HepG2 (cell line): ENCODE data around the gene HCFC1R1. TPM values are rescaled to one million over a fixed set of nuclear protein-coding genes. Genes with fewer than 3 reads are reported as not detected.

Source experiments
- ATAC-seq: fragments of 200-7000 bp; cut with Tn5 transposase; 3 replicates; pipeline ENCODE4 v1.9.1; 2020; ENCODE audit warnings: mild to moderate bottlenecking, moderate library complexity
- BruUV-seq: library from RNA; stranded (reverse); fragments of 400-500 nt; replicated peaks from 2 replicates; lab custom pipeline; 2021; lab: Mats Ljungman, UMichigan
- CTCF ChIA-PET: fragments of 300-600 bp; formaldehyde crosslinking; extraction: SDS; loops from one replicate; lab custom pipeline; 2021; ENCODE audit warnings: low total read pairs, inconsistent platforms, low intra/inter-chr PET ratio; lab: Yijun Ruan, JAX
- POLR2A ChIA-PET: fragments of 350-600 bp; sonication (Branson Sonifier 250); formaldehyde crosslinking; loops from one replicate; lab custom pipeline; 2020; ENCODE audit warnings: antibody characterized with exemption, inconsistent platforms; lab: Yijun Ruan, JAX
- DNase-seq: peaks from one replicate; pipeline ENCODE4 v3.0.0-alpha.2; 2015; ENCODE audit warnings: low spot score
- FAIRE-seq: peaks from 3 replicates; lab custom pipeline; 2011; peaks lifted over from hg19 to GRCh38; lab: Jason Lieb, UNC
- H2AFZ ChIP-seq: one replicate; pipeline ENCODE4 v1.6.1; 2011; ENCODE audit warnings: low read length, inconsistent platforms
- H3K27ac ChIP-seq: fragments of 300-600 bp; 3 replicates; pipeline ENCODE4 v1.8.0; 2011; ENCODE audit warnings: mixed run types, mild to moderate bottlenecking, mixed read lengths, low read length, inconsistent platforms; ENCODE audit not compliant: insufficient read depth; ENCODE audit errors: extremely low read length
- H3K27me3 ChIP-seq, 2 experiments: fragments of 200-600 bp in 1 of 2; 2 replicates in 1 of 2; 3 replicates in 1 of 2; pipeline versions ENCODE4 v1.6.0 to v1.8.0; 2011; ENCODE audit warnings: low read length in 2 of 2, mild to moderate bottlenecking in 2 of 2, moderate library complexity in 2 of 2, inconsistent platforms in 1 of 2; ENCODE audit not compliant: insufficient read depth in 2 of 2, control insufficient read depth in 1 of 2
- H3K36me3 ChIP-seq, 2 experiments: fragments of 200-600 bp in 1 of 2; replicated peaks in 1 of 2; 2 replicates in 1 of 2; 3 replicates in 1 of 2; pipeline versions ENCODE4 v1.5.1 to v1.8.0; 2011; ENCODE audit warnings: low read length in 2 of 2, inconsistent platforms in 1 of 2; ENCODE audit not compliant: insufficient read depth in 2 of 2, control insufficient read depth in 1 of 2
- H3K4me1 ChIP-seq: 2 replicates; pipeline ENCODE4 v1.5.1; 2012; ENCODE audit warnings: low read length, inconsistent platforms; ENCODE audit not compliant: insufficient read depth
- H3K4me2 ChIP-seq: 2 replicates; pipeline ENCODE4 v1.6.0; 2011; ENCODE audit warnings: low read depth, low read length, inconsistent platforms
- H3K4me3 ChIP-seq, 3 experiments: fragments of 200-600 bp in 1 of 3; sonication (generic), shearing (Covaris generic) in 1 of 3; replicated peaks in 1 of 3; 2 replicates each; pipeline ENCODE4 v1.5.1; 2011 to 2016; ENCODE audit warnings: low read length in 3 of 3, inconsistent platforms in 2 of 3, low read depth in 2 of 3, mild to moderate bottlenecking in 2 of 3, control low read depth in 1 of 3, mixed read lengths in 1 of 3; ENCODE audit not compliant: insufficient read depth in 1 of 3
- H3K79me2 ChIP-seq: one replicate; pipeline ENCODE4 v1.6.1; 2011; ENCODE audit warnings: low read length, inconsistent platforms; ENCODE audit not compliant: insufficient read depth
- H3K9ac ChIP-seq: 2 replicates; pipeline ENCODE4 v1.6.0; 2011; ENCODE audit warnings: mild to moderate bottlenecking, low read depth, low read length, inconsistent platforms; ENCODE audit not compliant: insufficient read depth
- H3K9me3 ChIP-seq: 2 replicates; pipeline ENCODE4 v1.5.1; 2012; ENCODE audit warnings: mild to moderate bottlenecking, low read length
- H4K20me1 ChIP-seq: 2 replicates; pipeline ENCODE4 v1.6.0; 2011; ENCODE audit warnings: inconsistent platforms, mild to moderate bottlenecking, low read length, moderate library complexity; ENCODE audit not compliant: insufficient read depth
- AGO2 ChIP-seq: fragments of 200-400 bp; formaldehyde crosslinking; optimal IDR thresholded peaks from 2 replicates; pipeline ENCODE3; 2017; ENCODE audit warnings: mild to moderate bottlenecking, low read depth, low read length, moderate library complexity
- ATRX ChIP-seq: sonication (generic); formaldehyde crosslinking; IDR thresholded peaks from 2 replicates; pipeline ENCODE4 v1.4.0; 2020; ENCODE audit warnings: missing genetic modification reagents, borderline replicate concordance
- DZIP1 ChIP-seq: sonication (generic); formaldehyde crosslinking; IDR thresholded peaks from 2 replicates; pipeline ENCODE4 v1.5.0; 2020; ENCODE audit warnings: mild to moderate bottlenecking, missing genetic modification reagents
- KDM5A ChIP-seq: fragments of 200-600 bp; sonication (generic); IDR thresholded peaks from 2 replicates; pipeline ENCODE4 v1.7.0; 2018; ENCODE audit warnings: antibody characterized with exemption, mild to moderate bottlenecking, low read length, borderline replicate concordance
- KLF15 ChIP-seq: sonication (generic); formaldehyde crosslinking; IDR thresholded peaks from 2 replicates; pipeline ENCODE4 v1.8.1; 2023; ENCODE audit warnings: borderline replicate concordance, mild to moderate bottlenecking, inconsistent platforms, missing genetic modification reagents, mixed read lengths
- MAFK ChIP-seq, 2 experiments: IDR thresholded peaks in 1 of 2; conservative IDR thresholded peaks in 1 of 2; 2 replicates each; pipeline ENCODE4 v1.6.1; 2011; ENCODE audit warnings: improper control_type of control experiment in 2 of 2, low read length in 2 of 2
- NFRKB ChIP-seq: fragments of 450-650 bp; IDR thresholded peaks from 2 replicates; pipeline ENCODE4 v1.6.1; 2017
- PHF20 ChIP-seq: sonication (generic); formaldehyde crosslinking; IDR thresholded peaks from 2 replicates; pipeline ENCODE4 v1.5.0; 2020; ENCODE audit warnings: mild to moderate bottlenecking, missing genetic modification reagents
- RAD21 ChIP-seq: fragments of 450-650 bp; formaldehyde crosslinking; IDR thresholded peaks from 2 replicates; pipeline ENCODE4 v1.5.0; 2020; ENCODE audit warnings: mild to moderate bottlenecking
- RBFOX2 ChIP-seq: fragments of 200-400 bp; formaldehyde crosslinking; IDR thresholded peaks from 2 replicates; pipeline ENCODE4 v1.6.1; 2017; ENCODE audit warnings: low read depth, mild to moderate bottlenecking, low read length
- RFX3 ChIP-seq: IDR thresholded peaks from 2 replicates; pipeline ENCODE4 v1.6.1; 2016; ENCODE audit warnings: missing biosample characterization, missing genetic modification reagents
- SRSF4 ChIP-seq: fragments of 200-400 bp; formaldehyde crosslinking; IDR thresholded peaks from one replicate; pipeline ENCODE4 v1.6.1; 2018; ENCODE audit warnings: mild to moderate bottlenecking, low read depth, low read length, moderate library complexity; ENCODE audit not compliant: poor library complexity, severe bottlenecking
- ZNF12 ChIP-seq: sonication (generic); formaldehyde crosslinking; IDR thresholded peaks from 2 replicates; pipeline ENCODE4 v1.5.0; 2020; ENCODE audit warnings: missing genetic modification reagents
- ZNF460 ChIP-seq: sonication (generic); formaldehyde crosslinking; IDR thresholded peaks from 2 replicates; pipeline ENCODE4 v1.5.1; 2020; ENCODE audit warnings: missing genetic modification reagents, mild to moderate bottlenecking, borderline replicate concordance
- ZNF749 ChIP-seq: sonication (generic); formaldehyde crosslinking; IDR thresholded peaks from 2 replicates; pipeline ENCODE4 v1.8.0; 2022; ENCODE audit warnings: mild to moderate bottlenecking, missing genetic modification reagents, moderate library complexity, borderline replicate concordance
- WGBS: methylation state at CpG from one replicate; pipeline ENCODE4 v1.1.6; 2017; ENCODE audit warnings: low lambda C conversion rate; 5-methylcytosine and 5-hydroxymethylcytosine counted together
- in situ Hi-C: cut with HindIII; loops from 2 replicates; pipeline ENCODE4 v1.10.0; 2017; ENCODE audit warnings: low pct_unique_long_range_greater_than_20kb; ENCODE audit not compliant: extremely low pct_ligation_motif_present
- intact Hi-C: fragments of 100-400 bp; cut with micrococcal nuclease; formaldehyde crosslinking; loops from one replicate; pipeline ENCODE4 v1.10.0; 2022; ENCODE audit not compliant: unreplicated experiment
- polyA plus RNA-seq, 8 experiments: library from polyadenylated mRNA; depleted of rRNA in 3 of 8; stranded (reverse) in 7 of 8; unstranded in 1 of 8; fragments of >200 nt; fragmentation: Illumina TruSeq in 4 of 8; extraction: Trizol in 4 of 8; gene quantifications; 2 replicates each; pipeline versions ENCODE4 v1.2.1 to v1.2.3, GENCODE V29; 2011 to 2016; ENCODE audit warnings: low read depth in 4 of 8, missing spikeins in 1 of 8, mixed read lengths in 1 of 8; ENCODE audit not compliant: insufficient read depth in 1 of 8
- total RNA-seq, 5 experiments: library from RNA; depleted of rRNA; stranded (reverse); fragments of >200 nt; fragmentation: Illumina TruSeq; extraction: Trizol; gene quantifications; 2 replicates each; pipeline ENCODE4 v1.2.3, GENCODE V29; 2016; ENCODE audit warnings: low read depth in 1 of 5
- TF ChIP-seq, protein P1 (sequence below): sonication (generic); formaldehyde crosslinking; IDR thresholded peaks from 2 replicates; pipeline ENCODE4 v1.5.0; 2020; ENCODE audit warnings: mild to moderate bottlenecking, missing genetic modification reagents, borderline replicate concordance

HCFC1R1 gene
- total and polyA plus RNA-seq, 2 of the 13 experiments (the other 11 are each of a cell fraction or from before 2014, with no cell fraction given), result 13.8 to 16.1 TPM

- H3K79me2 ChIP-seq, result peaks cover 13% of the 10 kb centered on the region
- H3K36me3 ChIP-seq, result peaks cover 2 to 18% of the 10 kb centered on the region in 2 experiments; a peak in 3 of 5 replicates
- no TSS peak for BruUV-seq
- H3K4me2 ChIP-seq, result no peak overlapping the region
- in situ Hi-C loops (no loop called here), intact Hi-C loops (no loop called here)
- no peak for FAIRE-seq
- peaks cover 10% of the 10 kb centered on the region for H3K4me1 ChIP-seq
- H3K9ac ChIP-seq, result no peak overlapping the region
- no peak overlapping the region for H2AFZ ChIP-seq
- no peaks in the 10 kb centered on the region; a peak in 1 of 5 replicates for H3K27me3 ChIP-seq
- no peaks in the 10 kb centered on the region for H4K20me1 ChIP-seq
- no peak for ATAC-seq
- ChIA-PET CTCF (no interaction called here), POLR2A (interaction anchor here (0.8 kb wide), 1 partner anchor 47 kb away, joined by 4 read pairs; no protein-coding TSS in a partner anchor)
- no peaks in the 10 kb centered on the region for H3K9me3 ChIP-seq
- TF ChIP-seq NFRKB (no peak), RBFOX2 (peak; percentile 47; the same call in 1 of the 2 replicates), ZNF460 (CRISPR knock-in tag) (no peak), MAFK (conservative IDR thresholded peaks at IDR 0.05 in 1 of 2, IDR thresholded peaks at IDR 0.05 in 1 of 2; ENCODE audit: low read length in 2 of 2) (no peak), ATRX (no peak), AGO2 (peak; percentile 54), RFX3 (no peak), ZNF12 (CRISPR knock-in tag) (no peak), ZNF749 (CRISPR knock-in tag) (no peak), PHF20 (no peak), KLF15 (no peak), RAD21 (CRISPR knock-in tag) (no peak), DZIP1 (CRISPR knock-in tag) (no peak), SRSF4 (no peak), KDM5A (no peak)
- TF ChIP-seq, protein P1, sequence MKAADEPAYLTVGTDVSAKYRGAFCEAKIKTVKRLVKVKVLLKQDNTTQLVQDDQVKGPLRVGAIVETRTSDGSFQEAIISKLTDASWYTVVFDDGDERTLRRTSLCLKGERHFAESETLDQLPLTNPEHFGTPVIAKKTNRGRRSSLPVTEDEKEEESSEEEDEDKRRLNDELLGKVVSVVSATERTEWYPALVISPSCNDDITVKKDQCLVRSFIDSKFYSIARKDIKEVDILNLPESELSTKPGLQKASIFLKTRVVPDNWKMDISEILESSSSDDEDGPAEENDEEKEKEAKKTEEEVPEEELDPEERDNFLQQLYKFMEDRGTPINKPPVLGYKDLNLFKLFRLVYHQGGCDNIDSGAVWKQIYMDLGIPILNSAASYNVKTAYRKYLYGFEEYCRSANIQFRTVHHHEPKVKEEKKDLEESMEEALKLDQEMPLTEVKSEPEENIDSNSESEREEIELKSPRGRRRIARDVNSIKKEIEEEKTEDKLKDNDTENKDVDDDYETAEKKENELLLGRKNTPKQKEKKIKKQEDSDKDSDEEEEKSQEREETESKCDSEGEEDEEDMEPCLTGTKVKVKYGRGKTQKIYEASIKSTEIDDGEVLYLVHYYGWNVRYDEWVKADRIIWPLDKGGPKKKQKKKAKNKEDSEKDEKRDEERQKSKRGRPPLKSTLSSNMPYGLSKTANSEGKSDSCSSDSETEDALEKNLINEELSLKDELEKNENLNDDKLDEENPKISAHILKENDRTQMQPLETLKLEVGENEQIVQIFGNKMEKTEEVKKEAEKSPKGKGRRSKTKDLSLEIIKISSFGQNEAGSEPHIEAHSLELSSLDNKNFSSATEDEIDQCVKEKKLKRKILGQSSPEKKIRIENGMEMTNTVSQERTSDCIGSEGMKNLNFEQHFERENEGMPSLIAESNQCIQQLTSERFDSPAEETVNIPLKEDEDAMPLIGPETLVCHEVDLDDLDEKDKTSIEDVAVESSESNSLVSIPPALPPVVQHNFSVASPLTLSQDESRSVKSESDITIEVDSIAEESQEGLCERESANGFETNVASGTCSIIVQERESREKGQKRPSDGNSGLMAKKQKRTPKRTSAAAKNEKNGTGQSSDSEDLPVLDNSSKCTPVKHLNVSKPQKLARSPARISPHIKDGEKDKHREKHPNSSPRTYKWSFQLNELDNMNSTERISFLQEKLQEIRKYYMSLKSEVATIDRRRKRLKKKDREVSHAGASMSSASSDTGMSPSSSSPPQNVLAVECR (CRISPR knock-in tag), result 0 out of 2 replicates have a peak, but pooled peaks have one; percentile 16
- TF ChIP-seq, all 625 proteins: peak for 3
- 98% methylated on average over 6 of the region's 15 CpGs for WGBS
- DNase-seq, result no peak
- no peak overlapping the region for H3K4me3 ChIP-seq
- H3K27ac ChIP-seq, result no peak overlapping the region
Measured at GRCh38 chr16:2974319-2975056, 49.3 kb downstream of the HCFC1R1 start.
